Neural progenitor cell (in vitro differentiated cells): ENCODE data around the gene ACD. TPM values are rescaled to one million over a fixed set of nuclear protein-coding genes. Genes with fewer than 3 reads are reported as not detected.

Source experiments
- DNase-seq: peaks from one replicate; pipeline ENCODE4 v3.0.0-alpha.2; 2016; ENCODE audit warnings: low spot score
- H2AFZ ChIP-seq: fragments of 200-600 bp; sonication (generic); replicated peaks from 2 replicates; pipeline ENCODE4 v1.6.1; 2016; ENCODE audit warnings: antibody characterized with exemption
- H3F3A ChIP-seq: fragments of 200-600 bp; sonication (generic); 2 replicates; pipeline ENCODE4 v1.6.1; 2016; ENCODE audit warnings: antibody characterized with exemption, low read depth
- H3K27ac ChIP-seq: fragments of 200-600 bp; sonication (generic); 2 replicates; pipeline ENCODE4 v1.5.1; 2016; ENCODE audit warnings: mild to moderate bottlenecking
- H3K27me3 ChIP-seq: fragments of 200-600 bp; sonication (generic); 2 replicates; pipeline ENCODE4 v1.6.1; 2016; ENCODE audit warnings: mild to moderate bottlenecking, moderate library complexity
- H3K36me3 ChIP-seq: fragments of 200-600 bp; sonication (generic); 2 replicates; pipeline ENCODE4 v1.5.1; 2016
- H3K4me1 ChIP-seq: fragments of 200-600 bp; sonication (generic); 2 replicates; pipeline ENCODE4 v1.6.1; 2016; ENCODE audit warnings: mixed run types
- H3K4me2 ChIP-seq: fragments of 200-600 bp; sonication (generic); 2 replicates; pipeline ENCODE4 v1.6.1; 2016
- H3K4me3 ChIP-seq: fragments of 200-600 bp; sonication (generic); 2 replicates; pipeline ENCODE4 v1.5.1; 2016
- H3K79me2 ChIP-seq: fragments of 200-600 bp; sonication (generic); 2 replicates; pipeline ENCODE4 v1.6.1; 2016; ENCODE audit warnings: low read depth
- H3K9ac ChIP-seq: fragments of 200-600 bp; sonication (generic); 2 replicates; pipeline ENCODE4 v1.6.1; 2016
- H3K9me3 ChIP-seq: fragments of 200-600 bp; sonication (generic); 2 replicates; pipeline ENCODE4 v1.5.1; 2016; ENCODE audit warnings: low read depth
- H4K20me1 ChIP-seq: fragments of 200-600 bp; sonication (generic); 2 replicates; pipeline ENCODE4 v1.6.1; 2016; ENCODE audit warnings: low read depth
- H3K27ac Mint-ChIP-seq: 3 replicates; pipeline ENCODE4 v1.8.0; 2021; ENCODE audit warnings: mixed read lengths
- H3K27me3 Mint-ChIP-seq: 2 replicates; pipeline ENCODE4 v1.8.0; 2022; ENCODE audit warnings: low read depth, mild to moderate bottlenecking, inconsistent platforms, moderate library complexity, mixed read lengths; ENCODE audit not compliant: insufficient read depth
- H3K36me3 Mint-ChIP-seq: 3 replicates; pipeline ENCODE4 v1.8.0; 2021; ENCODE audit warnings: mixed read lengths
- H3K4me1 Mint-ChIP-seq: 3 replicates; pipeline ENCODE4 v1.8.0; 2021; ENCODE audit warnings: mixed read lengths
- H3K4me3 Mint-ChIP-seq: 3 replicates; pipeline ENCODE4 v1.8.0; 2021; ENCODE audit warnings: mild to moderate bottlenecking, moderate library complexity, mixed read lengths
- H3K9me3 Mint-ChIP-seq: 3 replicates; pipeline ENCODE4 v1.8.0; 2020; ENCODE audit warnings: mixed read lengths
- EZH2 ChIP-seq: fragments of 200-600 bp; sonication (generic); IDR thresholded peaks from 2 replicates; pipeline ENCODE4 v1.6.1; 2017; ENCODE audit warnings: antibody characterized with exemption, mild to moderate bottlenecking, moderate library complexity
- EZH2phosphoT487 ChIP-seq: fragments of 200-600 bp; sonication (generic); IDR thresholded peaks from 2 replicates; pipeline ENCODE4 v1.6.1; 2017; ENCODE audit warnings: antibody characterized with exemption
- total RNA-seq: library from RNA; depleted of rRNA; stranded (reverse); fragments of >200 nt; gene quantifications from 2 replicates; pipeline ENCODE4 v1.2.3, GENCODE V29; 2015; ENCODE audit warnings: low replicate concordance
- TF ChIP-seq, protein P1 (sequence below): fragments of 200-600 bp; sonication (generic); IDR thresholded peaks from 2 replicates; pipeline ENCODE4 v1.5.1; 2017; ENCODE audit warnings: antibody characterized with exemption, mild to moderate bottlenecking

The ACD gene
- total RNA-seq, 1 donor from 2014 or later, result 11.5 TPM

DNA sequence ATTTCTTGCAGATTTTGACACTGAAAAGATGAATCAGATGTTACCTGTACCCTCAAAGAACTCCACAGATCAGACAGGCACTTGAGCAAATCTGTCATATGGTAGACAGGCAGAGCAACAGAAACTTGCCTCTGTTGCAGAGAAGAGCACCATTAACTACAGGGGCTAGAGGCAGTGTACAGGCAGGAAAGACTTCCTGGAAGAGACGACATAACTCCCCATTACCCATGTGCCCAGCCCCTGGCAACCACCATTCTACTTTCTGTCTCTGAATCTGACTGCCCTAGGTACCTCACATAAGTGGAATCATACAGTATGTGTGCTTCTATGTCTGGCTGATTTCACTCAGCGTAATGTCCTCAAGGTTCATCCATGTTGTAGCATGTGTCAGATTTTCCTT lies 43.6 kb upstream of the ACD start:
- Histone ChIP-seq H3K9me3 (no peaks in the 10 kb centered on the region), H3K27me3 (no peaks in the 10 kb centered on the region), H4K20me1 (peaks cover 26% of the 10 kb centered on the region), H3K4me3 (no peak overlapping the region), H3K36me3 (no peaks in the 10 kb centered on the region), H3K9ac (no peak overlapping the region), H3K79me2 (peaks cover 82% of the 10 kb centered on the region), H2AFZ (no peak overlapping the region), H3K4me2 (no peak overlapping the region), H3K4me1 (no peaks in the 10 kb centered on the region), H3F3A (no peaks in the 10 kb centered on the region), H3K27ac (no peak overlapping the region)
- H3K4me1 Mint-ChIP-seq, result peaks cover 7% of the 10 kb centered on the region
- no peak for TF ChIP-seq EZH2
- H3K9me3 Mint-ChIP-seq, result peaks cover 2% of the 10 kb centered on the region
- H3K27me3 Mint-ChIP-seq, result no peaks in the 10 kb centered on the region
- peaks cover 9% of the 10 kb centered on the region for H3K36me3 Mint-ChIP-seq
- H3K4me3 Mint-ChIP-seq, result no peak overlapping the region
- no peak for DNase-seq
- H3K27ac Mint-ChIP-seq, result no peak overlapping the region

DNA sequence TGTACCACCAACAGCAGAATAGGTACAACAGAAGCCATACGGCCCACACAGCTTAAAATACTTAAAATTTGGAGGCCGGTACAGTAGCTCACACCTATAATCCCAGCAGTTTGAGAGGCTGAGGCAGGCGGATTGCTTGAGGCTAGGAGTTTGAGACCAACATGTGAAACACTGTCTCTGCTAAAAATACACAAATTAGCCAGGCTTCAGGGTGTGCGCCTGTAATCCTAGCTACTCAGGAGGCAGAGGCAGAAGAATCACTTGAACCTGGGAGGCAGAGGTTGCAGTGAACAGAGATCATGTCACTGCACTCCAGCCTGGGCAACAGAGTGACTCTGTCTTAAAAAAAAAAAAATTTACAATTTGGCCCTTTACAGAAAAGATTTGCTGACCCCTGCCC lies 42.1 kb upstream of the ACD start:
- peaks cover 3% of the 10 kb centered on the region for H3K9me3 Mint-ChIP-seq
- no peak overlapping the region for H3K4me3 ChIP-seq
- peaks cover 67% of the 10 kb centered on the region for H3K79me2 ChIP-seq
- H3K27me3 ChIP-seq, result no peaks in the 10 kb centered on the region
- TF ChIP-seq, protein P1, sequence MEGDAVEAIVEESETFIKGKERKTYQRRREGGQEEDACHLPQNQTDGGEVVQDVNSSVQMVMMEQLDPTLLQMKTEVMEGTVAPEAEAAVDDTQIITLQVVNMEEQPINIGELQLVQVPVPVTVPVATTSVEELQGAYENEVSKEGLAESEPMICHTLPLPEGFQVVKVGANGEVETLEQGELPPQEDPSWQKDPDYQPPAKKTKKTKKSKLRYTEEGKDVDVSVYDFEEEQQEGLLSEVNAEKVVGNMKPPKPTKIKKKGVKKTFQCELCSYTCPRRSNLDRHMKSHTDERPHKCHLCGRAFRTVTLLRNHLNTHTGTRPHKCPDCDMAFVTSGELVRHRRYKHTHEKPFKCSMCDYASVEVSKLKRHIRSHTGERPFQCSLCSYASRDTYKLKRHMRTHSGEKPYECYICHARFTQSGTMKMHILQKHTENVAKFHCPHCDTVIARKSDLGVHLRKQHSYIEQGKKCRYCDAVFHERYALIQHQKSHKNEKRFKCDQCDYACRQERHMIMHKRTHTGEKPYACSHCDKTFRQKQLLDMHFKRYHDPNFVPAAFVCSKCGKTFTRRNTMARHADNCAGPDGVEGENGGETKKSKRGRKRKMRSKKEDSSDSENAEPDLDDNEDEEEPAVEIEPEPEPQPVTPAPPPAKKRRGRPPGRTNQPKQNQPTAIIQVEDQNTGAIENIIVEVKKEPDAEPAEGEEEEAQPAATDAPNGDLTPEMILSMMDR, result no peak
- TF ChIP-seq EZH2 (no peak), EZH2phosphoT487 (no peak)
- no peak overlapping the region for H3K27ac ChIP-seq
- H3K4me3 Mint-ChIP-seq, result no peak overlapping the region
- peaks cover 7% of the 10 kb centered on the region for H3K4me1 Mint-ChIP-seq
- H3K36me3 ChIP-seq, result no peaks in the 10 kb centered on the region
- H3K27me3 Mint-ChIP-seq, result no peaks in the 10 kb centered on the region
- H3F3A ChIP-seq, result no peaks in the 10 kb centered on the region
- H2AFZ ChIP-seq, result no peak overlapping the region
- H3K9me3 ChIP-seq, result no peaks in the 10 kb centered on the region
- peaks cover 14% of the 10 kb centered on the region for H3K36me3 Mint-ChIP-seq
- no peak overlapping the region for H3K27ac Mint-ChIP-seq
- no peak overlapping the region for H3K4me2 ChIP-seq
- H3K9ac ChIP-seq, result no peak overlapping the region
- H3K4me1 ChIP-seq, result no peaks in the 10 kb centered on the region
- no peak for DNase-seq
- peaks cover 23% of the 10 kb centered on the region for H4K20me1 ChIP-seq

DNA sequence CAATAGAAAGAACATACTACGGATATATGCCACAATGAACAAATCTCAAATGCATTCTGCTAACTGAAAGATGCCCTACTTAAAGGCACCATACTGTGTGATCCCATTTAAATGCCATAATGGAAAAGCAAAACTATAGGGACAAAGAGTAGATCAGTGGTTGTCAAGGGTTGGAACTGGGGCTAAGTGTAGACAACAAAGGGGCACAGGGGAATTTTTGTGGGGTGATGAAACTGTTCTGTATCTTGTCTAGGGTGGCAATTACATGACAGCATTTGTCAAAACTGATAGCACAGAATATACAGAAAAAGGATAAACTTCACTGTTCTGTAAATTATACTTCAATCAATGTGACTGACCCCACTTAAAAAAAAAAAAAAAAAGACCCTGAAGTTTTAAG lies 41.4 kb upstream of the ACD start:
- H3K27me3 Mint-ChIP-seq, result peaks cover 2% of the 10 kb centered on the region
- Histone ChIP-seq H3K9me3 (no peaks in the 10 kb centered on the region), H3K27me3 (no peaks in the 10 kb centered on the region), H3K4me1 (no peaks in the 10 kb centered on the region), H3K36me3 (no peaks in the 10 kb centered on the region), H3K4me3 (no peak overlapping the region), H3F3A (no peaks in the 10 kb centered on the region), H3K4me2 (no peak overlapping the region), H3K79me2 (peaks cover 60% of the 10 kb centered on the region), H3K27ac (no peak overlapping the region), H3K9ac (no peak overlapping the region), H4K20me1 (peaks cover 23% of the 10 kb centered on the region), H2AFZ (no peak overlapping the region)
- H3K4me3 Mint-ChIP-seq, result no peak overlapping the region
- no peak for DNase-seq
- no peak for TF ChIP-seq EZH2phosphoT487
- no peak for TF ChIP-seq EZH2
- no peak overlapping the region for H3K27ac Mint-ChIP-seq
- H3K4me1 Mint-ChIP-seq, result peaks cover 7% of the 10 kb centered on the region
- H3K36me3 Mint-ChIP-seq, result peaks cover 12% of the 10 kb centered on the region
- H3K9me3 Mint-ChIP-seq, result peaks cover 3% of the 10 kb centered on the region

DNA sequence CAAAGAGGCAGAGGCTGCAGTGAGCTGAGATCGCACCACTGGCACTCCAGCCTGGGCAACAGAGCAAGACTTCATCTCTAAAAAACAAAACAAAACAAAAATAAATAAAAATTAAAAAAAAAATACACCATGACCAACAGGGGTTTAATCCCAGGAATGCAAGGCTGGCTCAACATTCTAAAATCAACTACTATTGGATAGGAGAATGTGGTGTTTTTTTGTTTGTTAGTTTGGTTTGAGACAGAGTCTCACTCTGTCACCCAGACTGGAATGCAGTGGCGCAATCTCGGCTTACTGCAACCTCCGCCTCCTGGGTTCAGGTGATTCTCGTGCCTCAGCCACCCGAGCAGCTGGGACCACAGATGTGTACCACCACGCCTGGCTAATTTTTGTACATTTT lies 39.2 kb upstream of the ACD start:
- no peak overlapping the region for H3K27ac Mint-ChIP-seq
- peaks cover 7% of the 10 kb centered on the region for H3K4me1 Mint-ChIP-seq
- no peaks in the 10 kb centered on the region for H3K27me3 ChIP-seq

More for the DNA sequence above, 39.2 kb upstream of the ACD start:
- Mint-ChIP-seq H3K4me3 (no peak overlapping the region), H3K9me3 (peaks cover 3% of the 10 kb centered on the region), H3K27me3 (peaks cover 2% of the 10 kb centered on the region), H3K36me3 (peaks cover 12% of the 10 kb centered on the region)
- no peaks in the 10 kb centered on the region for H3K9me3 ChIP-seq
- no peak overlapping the region for H3K27ac ChIP-seq
- no peak for DNase-seq
- H2AFZ ChIP-seq, result no peak overlapping the region
- H3K4me2 ChIP-seq, result no peak overlapping the region
- peaks cover 19% of the 10 kb centered on the region for H4K20me1 ChIP-seq
- TF ChIP-seq EZH2phosphoT487 (no peak), EZH2 (no peak)
- TF ChIP-seq, protein P1, result no peak
- H3K36me3 ChIP-seq, result no peaks in the 10 kb centered on the region
- H3K4me1 ChIP-seq, result no peaks in the 10 kb centered on the region
- H3F3A ChIP-seq, result no peaks in the 10 kb centered on the region
- H3K4me3 ChIP-seq, result no peak overlapping the region
- H3K79me2 ChIP-seq, result peaks cover 40% of the 10 kb centered on the region
- H3K9ac ChIP-seq, result no peak overlapping the region
